IMR-90 (cell line): Measurements from ENCODE around the gene PLXNA1. TPM values are rescaled to one million over a fixed set of nuclear protein-coding genes. Genes with fewer than 3 reads are reported as not detected.

Source experiments
- ATAC-seq: fragments of 200-7000 bp; cut with Tn5 transposase; 2 replicates; pipeline ENCODE4 v1.9.1; 2020; ENCODE audit warnings: low read depth, mild to moderate bottlenecking, moderate library complexity
- BruUV-seq: library from RNA; stranded (reverse); fragments of 400-500 nt; replicated peaks from 2 replicates; lab custom pipeline; 2021; lab: Mats Ljungman, UMichigan
- CTCF ChIA-PET: fragments of 300-600 bp; formaldehyde crosslinking; extraction: SDS; loops from one replicate; lab custom pipeline; 2021; ENCODE audit warnings: antibody characterized with exemption; lab: Yijun Ruan, JAX
- POLR2A ChIA-PET: fragments of 300-600 bp; sonication (Branson Sonifier 250); formaldehyde crosslinking; loops from one replicate; lab custom pipeline; 2022; ENCODE audit warnings: antibody characterized with exemption; ENCODE audit not compliant: unreplicated experiment; lab: Charles Lee
- DNase-seq: peaks from one replicate; pipeline ENCODE4 v3.0.0; 2013
- H2AFZ ChIP-seq: replicated peaks from 2 replicates; pipeline ENCODE3; 2013; ENCODE audit warnings: low read length, mild to moderate bottlenecking; ENCODE audit not compliant: poor library complexity
- H2AK5ac ChIP-seq: 2 replicates; pipeline ENCODE4 v1.6.1; 2013; ENCODE audit warnings: low read depth, low read length, inconsistent platforms
- H2AK9ac ChIP-seq: replicated peaks from 2 replicates; pipeline ENCODE3; 2013; ENCODE audit warnings: mild to moderate bottlenecking, low read depth, low read length, moderate library complexity; ENCODE audit not compliant: poor library complexity
- H2BK120ac ChIP-seq: 2 replicates; pipeline ENCODE4 v1.6.1; 2013; ENCODE audit warnings: low read depth, low read length, inconsistent platforms
- H2BK15ac ChIP-seq: 3 replicates; pipeline ENCODE4 v1.6.1; 2013; ENCODE audit warnings: low read depth, low read length, inconsistent platforms
- H2BK20ac ChIP-seq: 2 replicates; pipeline ENCODE4 v1.6.1; 2013; ENCODE audit warnings: low read depth, mild to moderate bottlenecking, inconsistent platforms, low read length, moderate library complexity
- H2BK5ac ChIP-seq: 2 replicates; pipeline ENCODE4 v1.6.1; 2013; ENCODE audit warnings: mild to moderate bottlenecking, low read depth, low read length, inconsistent platforms; ENCODE audit not compliant: poor library complexity, severe bottlenecking
- H3K14ac ChIP-seq: replicated peaks from 2 replicates; pipeline ENCODE4 v1.6.1; 2013; ENCODE audit warnings: low read depth, low read length, inconsistent platforms
- H3K18ac ChIP-seq: 2 replicates; pipeline ENCODE4 v1.6.1; 2013; ENCODE audit warnings: low read depth, low read length, control low read depth
- H3K23ac ChIP-seq: 2 replicates; pipeline ENCODE4 v1.6.1; 2013; ENCODE audit warnings: low read depth, low read length, inconsistent platforms
- H3K27ac ChIP-seq: 2 replicates; pipeline ENCODE4 v1.5.1; 2013; ENCODE audit warnings: mild to moderate bottlenecking, control low read depth, low read length; ENCODE audit not compliant: insufficient read depth
- H3K27me3 ChIP-seq: 2 replicates; pipeline ENCODE4 v1.6.1; 2013; ENCODE audit warnings: low read length; ENCODE audit not compliant: control insufficient read depth, insufficient read depth
- H3K36me3 ChIP-seq: 2 replicates; pipeline ENCODE4 v1.6.1; 2013; ENCODE audit warnings: low read length, mixed read lengths; ENCODE audit not compliant: control insufficient read depth, insufficient read depth
- H3K4ac ChIP-seq: 2 replicates; pipeline ENCODE4 v1.6.1; 2013; ENCODE audit warnings: low read depth, low read length, inconsistent platforms
- H3K4me1 ChIP-seq: 2 replicates; pipeline ENCODE4 v1.6.1; 2013; ENCODE audit warnings: low read length, mixed read lengths; ENCODE audit not compliant: control insufficient read depth, insufficient read depth
- H3K4me2 ChIP-seq: 2 replicates; pipeline ENCODE4 v1.6.1; 2013; ENCODE audit warnings: low read depth, mild to moderate bottlenecking, control low read depth, low read length, moderate library complexity
- H3K4me3 ChIP-seq: 2 replicates; pipeline ENCODE4 v1.5.1; 2013; ENCODE audit warnings: low read depth, mild to moderate bottlenecking, control low read depth, low read length, moderate library complexity; ENCODE audit not compliant: insufficient read depth
- H3K56ac ChIP-seq: 2 replicates; pipeline ENCODE4 v1.6.1; 2013; ENCODE audit warnings: low read length, inconsistent platforms; ENCODE audit not compliant: insufficient read depth; ENCODE audit errors: extremely low read depth
- H3K79me1 ChIP-seq, 2 experiments: 2 replicates each; pipeline ENCODE4 v1.6.1; 2013; ENCODE audit warnings: low read length in 2 of 2, inconsistent platforms in 1 of 2, low read depth in 1 of 2
- H3K9ac ChIP-seq: 2 replicates; pipeline ENCODE4 v1.6.1; 2013; ENCODE audit warnings: low read depth, low read length, control low read depth
- H3K9me1 ChIP-seq: 2 replicates; pipeline ENCODE4 v1.6.1; 2013; ENCODE audit warnings: low read length, inconsistent platforms; ENCODE audit not compliant: insufficient read depth
- H3K9me3 ChIP-seq: 2 replicates; pipeline ENCODE4 v1.6.1; 2013; ENCODE audit warnings: low read length; ENCODE audit not compliant: control insufficient read depth, insufficient read depth
- H4K20me1 ChIP-seq: 2 replicates; pipeline ENCODE4 v1.6.1; 2013; ENCODE audit warnings: low read length, inconsistent platforms; ENCODE audit not compliant: insufficient read depth
- H4K5ac ChIP-seq: 2 replicates; pipeline ENCODE4 v1.6.1; 2013; ENCODE audit warnings: mild to moderate bottlenecking, low read depth, low read length, control low read depth
- H4K8ac ChIP-seq, 2 experiments: 2 replicates each; pipeline ENCODE4 v1.6.1; 2013; ENCODE audit warnings: low read depth in 2 of 2, low read length in 2 of 2, control low read depth in 1 of 2, inconsistent platforms in 1 of 2
- H4K91ac ChIP-seq: 2 replicates; pipeline ENCODE4 v1.6.1; 2013; ENCODE audit warnings: low read depth, low read length, inconsistent platforms; ENCODE audit not compliant: insufficient read depth
- CEBPB ChIP-seq: IDR thresholded peaks from 2 replicates; pipeline ENCODE4 v1.6.1; 2012; ENCODE audit warnings: low read depth, low read length, improper control_type of control experiment
- NFE2L2 ChIP-seq: fragments of 150-350 bp; IDR thresholded peaks from 2 replicates; pipeline ENCODE4 v1.6.1; 2016; ENCODE audit warnings: low read depth, mild to moderate bottlenecking, low read length
- RAD21 ChIP-seq: IDR thresholded peaks from 2 replicates; pipeline ENCODE4 v1.6.1; 2012; ENCODE audit warnings: low read length, improper control_type of control experiment
- RCOR1 ChIP-seq: IDR thresholded peaks from 2 replicates; pipeline ENCODE4 v1.6.1; 2012; ENCODE audit warnings: mild to moderate bottlenecking, low read length, improper control_type of control experiment; ENCODE audit not compliant: insufficient replicate concordance
- RFX5 ChIP-seq: IDR thresholded peaks from 2 replicates; pipeline ENCODE4 v1.8.0; 2012; ENCODE audit warnings: low read depth, mild to moderate bottlenecking, low read length, moderate library complexity
- SMC3 ChIP-seq: fragments of 150-350 bp; IDR thresholded peaks from 2 replicates; pipeline ENCODE4 v1.6.1; 2016; ENCODE audit warnings: low read depth, mild to moderate bottlenecking, antibody characterized with exemption, low read length, moderate library complexity
- WGBS, 2 experiments: methylation state at CpG; one replicate each; pipeline versions ENCODE4 v1.1.5 to v1.1.7; 2013; ENCODE audit warnings: missing lambda C conversion rate in 2 of 2; ENCODE audit not compliant: insufficient read length in 1 of 2; ENCODE audit errors: extremely low coverage in 2 of 2; 5-methylcytosine and 5-hydroxymethylcytosine counted together
- dilution Hi-C: fragments of 300-500 bp; cut with HindIII; formaldehyde crosslinking; loops from one replicate; pipeline ENCODE4 v1.14.3; 2018; ENCODE audit warnings: low sequenced_read_pairs; ENCODE audit not compliant: unreplicated experiment
- in situ Hi-C: fragments of 300-500 bp; cut with MboI; formaldehyde crosslinking; loops from 3 replicates; pipeline ENCODE4 v1.14.3; 2019; ENCODE audit warnings: low sequenced_read_pairs, inconsistent platforms, mixed read lengths
- intact Hi-C: fragments of 100-400 bp; cut with micrococcal nuclease; formaldehyde crosslinking; loops from 2 replicates; pipeline ENCODE4 v1.10.0; 2022
- polyA plus RNA-seq, 3 experiments: library from polyadenylated mRNA; depleted of rRNA; stranded (reverse); fragments of >200 nt; gene quantifications; 2 replicates each; pipeline ENCODE4 v1.2.3, GENCODE V29; 2012; ENCODE audit warnings: low replicate concordance in 1 of 3
- total RNA-seq: library from RNA; depleted of rRNA; stranded (reverse); fragments of >200 nt; gene quantifications from 2 replicates; pipeline ENCODE4 v1.2.3, GENCODE V29; 2012

PLXNA1 gene
- total and polyA plus RNA-seq, 2 of the 4 experiments (the other 2 are of a cell fraction), result 13.6 to 49.4 TPM

- CTCF ChIA-PET, result no interaction called here
Measured at GRCh38 chr3:126997455-126998038, 14.6 kb downstream of the PLXNA1 start.

More at GRCh38 chr3:126997455-126998038, 14.6 kb downstream of the PLXNA1 start:
- H3K4ac ChIP-seq, result no peak overlapping the region
- TF ChIP-seq SMC3, result no peak
- TF ChIP-seq RAD21, result no peak
- TF ChIP-seq CEBPB, result no peak
- TF ChIP-seq NFE2L2, result no peak
- TF ChIP-seq RCOR1, result no peak
- TF ChIP-seq RFX5, result no peak
- no peak overlapping the region for H4K91ac ChIP-seq
- H3K23ac ChIP-seq, result no peak overlapping the region
- H4K8ac ChIP-seq, result no peak overlapping the region
- in situ Hi-C loops, result no loop called here
- 92% methylated on average over 8 of the region's 19 CpGs; no CpG with 5 or more reads in 1 of the 2 experiments for WGBS, 2 experiments
- H3K27ac ChIP-seq, result no peak overlapping the region
- H2AK9ac ChIP-seq, result no peak overlapping the region
- H3K4me1 ChIP-seq, result peaks cover 14% of the 10 kb centered on the region
- no peaks in the 10 kb centered on the region for H3K9me3 ChIP-seq
- H3K4me3 ChIP-seq, result no peak overlapping the region
- ATAC-seq, result no peak
- H2BK15ac ChIP-seq, result no peak overlapping the region
- peaks cover 19% of the 10 kb centered on the region; the same call in 1 of the 2 replicates for H3K9me1 ChIP-seq
- no peak overlapping the region for H3K18ac ChIP-seq
- no peak overlapping the region for H2AK5ac ChIP-seq
- H2BK5ac ChIP-seq, result no peak overlapping the region
- H3K27me3 ChIP-seq, result no peaks in the 10 kb centered on the region
- H3K56ac ChIP-seq, result no peak overlapping the region
- BruUV-seq, result no TSS peak
- H2BK120ac ChIP-seq, result no peak overlapping the region
- peaks cover 58% of the 10 kb centered on the region for H4K20me1 ChIP-seq
- no peak overlapping the region for H4K5ac ChIP-seq
- H3K4me2 ChIP-seq, result no peak overlapping the region
- H3K36me3 ChIP-seq, result peaks cover 20% of the 10 kb centered on the region; the same call in 1 of the 2 replicates
- H3K14ac ChIP-seq, result no peak overlapping the region
- H3K9ac ChIP-seq, result no peak overlapping the region
- intact Hi-C loops, result no loop called here
- H2BK20ac ChIP-seq, result no peak overlapping the region
- POLR2A ChIA-PET, result no interaction called here
- no peak overlapping the region for H2AFZ ChIP-seq
- dilution Hi-C loops, result no loop called here
- DNase-seq, result no peak
- H3K79me1 ChIP-seq, result peaks cover 30 to 70% of the 10 kb centered on the region in 2 experiments
